NOMO-1 treated with dmso at 0.1 percent for 144 hours (cell line): Measurements from ENCODE around the gene ADH4.
"Not testable (repeated sequence)": the region's sequence is repeated elsewhere in the genome, so short reads cannot be mapped to it uniquely, and the experiment has no call there.

ENCODE experiments used
- DNase-seq: peaks from one replicate; lab custom pipeline; 2025; ENCODE audit not compliant: unreplicated experiment; lab: John Stamatoyannopoulos, UW

The ADH4 gene

DNA sequence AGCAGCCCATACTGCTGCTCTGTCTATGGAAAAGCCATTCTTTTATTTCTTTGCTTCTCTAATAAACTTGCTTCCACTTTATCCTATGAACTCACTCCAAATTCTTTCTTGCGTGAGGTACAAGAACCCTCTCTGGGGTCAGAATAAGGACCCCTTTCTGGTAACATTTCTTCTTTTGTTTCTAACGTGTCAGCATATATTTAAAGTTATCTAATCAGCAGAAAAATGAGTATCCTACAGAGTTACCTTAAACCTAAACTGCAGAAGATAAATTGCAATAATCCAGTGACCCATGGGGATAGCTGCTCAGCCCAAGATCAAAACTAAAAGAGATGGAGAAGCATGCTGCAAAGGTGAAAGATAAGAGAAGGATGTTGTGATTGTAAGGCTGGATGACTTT is 59.5 kb downstream of the ADH4 start:
- DNase-seq, result no peak

GRCh38 chr4:99082192-99082591 is 61.9 kb downstream of the ADH4 start:
- DNase-seq, result no peak

DNA sequence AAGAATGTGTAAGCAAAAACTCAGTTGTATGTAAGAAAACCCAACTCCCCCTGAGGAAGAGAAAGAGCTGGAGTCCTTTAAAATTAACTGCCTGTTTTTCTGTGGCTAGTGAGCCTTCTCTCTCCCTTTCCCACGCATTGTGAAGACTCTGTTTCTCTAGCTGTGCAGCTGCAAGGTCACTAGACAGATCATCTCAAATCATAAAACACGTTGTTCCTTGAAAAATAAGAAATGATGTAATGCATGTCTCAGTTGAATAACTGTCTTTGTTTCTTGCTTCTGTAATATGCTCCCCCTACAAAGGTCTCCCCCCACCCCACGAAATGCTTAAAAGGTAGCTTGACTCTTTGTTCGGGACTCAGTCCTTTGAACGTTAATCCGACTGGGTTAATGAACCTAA is 63.2 kb downstream of the ADH4 start:
- DNase-seq, result not testable (repeated sequence)

- no peak for DNase-seq
Observed at GRCh38 chr4:99079625-99080295, 64.3 kb downstream of the ADH4 start.

GRCh38 chr4:99078931-99079624 is 65.0 kb downstream of the ADH4 start:
- DNase-seq, result no peak

DNA sequence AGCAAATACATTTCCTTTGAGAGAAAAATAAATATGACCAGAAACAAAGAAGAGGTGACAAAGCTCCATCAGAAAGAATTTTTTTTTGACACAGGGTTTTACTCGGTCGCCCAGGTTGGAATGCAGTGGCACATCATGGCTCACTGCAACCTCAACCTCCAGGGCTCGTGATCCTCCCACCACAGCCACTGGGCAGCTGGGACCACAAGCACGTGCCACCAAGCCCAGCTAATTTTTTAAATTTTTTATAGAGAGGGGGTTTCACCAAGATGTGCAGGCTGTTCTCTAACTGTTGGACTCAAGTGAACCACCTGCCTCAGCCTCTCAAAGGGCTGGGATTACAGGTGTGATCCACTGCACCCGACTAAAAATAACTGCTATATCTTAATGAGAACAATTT is 65.8 kb downstream of the ADH4 start:
- no peak for DNase-seq

GRCh38 chr4:99077177-99077576 is 66.9 kb downstream of the ADH4 start:
- DNase-seq, result no peak

DNA sequence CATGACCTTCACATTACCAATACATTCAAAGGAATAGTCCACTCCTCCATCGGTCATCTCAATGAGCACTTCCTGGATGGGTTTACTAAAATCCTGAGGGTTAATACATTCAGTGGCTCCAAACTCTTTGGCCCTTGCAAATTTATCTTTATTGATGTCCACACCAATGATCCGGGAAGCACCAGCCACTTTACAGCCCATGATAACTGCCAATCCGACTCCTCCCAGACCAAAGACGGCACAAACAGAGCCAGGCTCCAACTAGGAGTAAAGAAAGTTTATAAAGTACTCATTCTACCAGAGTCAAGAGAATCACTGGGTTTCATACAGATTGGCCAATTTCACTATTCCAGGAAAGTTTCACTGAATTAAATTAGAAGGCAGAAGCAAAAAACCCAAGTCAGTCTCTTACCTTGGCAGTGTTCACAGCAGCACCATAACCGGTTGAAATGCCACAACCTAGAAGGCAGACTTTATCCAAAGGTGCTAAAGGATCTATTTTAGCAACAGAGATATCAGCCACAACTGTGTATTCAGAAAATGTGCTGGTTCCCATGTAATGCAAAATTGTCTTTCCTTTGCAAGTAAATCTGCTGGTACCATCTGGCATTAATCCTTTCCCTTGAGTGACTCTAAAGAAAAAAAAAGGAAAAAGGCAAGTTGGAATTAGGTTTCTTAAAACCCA is 67.7 kb downstream of the ADH4 start:
- no peak for DNase-seq

- DNase-seq, result no peak
Observed at GRCh38 chr4:99074816-99075215, 69.3 kb downstream of the ADH4 start.
